ENCODE data around the gene FOXN3. TPM values are rescaled to one million over a fixed set of nuclear protein-coding genes. Genes with fewer than 3 reads are reported as not detected.

FOXN3 gene
- total and polyA plus RNA-seq, 10 of the 15 experiments (the other 5 are each of a cell fraction or from before 2014, with no cell fraction given) = 4.5 to 68.9 (median 29.7) TPM

- TF ChIP-seq ZNF622 (IDR thresholded peaks at IDR 0.05) (no peak), MTA3 (IDR thresholded peaks at IDR 0.05; ENCODE audit: borderline replicate concordance, low read length) (no peak), ATF3 (IDR thresholded peaks at IDR 0.05; ENCODE audit: borderline replicate concordance, extremely low read depth, low read depth, low read length) (no peak), SREBF2 (IDR thresholded peaks at IDR 0.05; ENCODE audit: low read length) (no peak), RAD21 (IDR thresholded peaks at IDR 0.05; ENCODE audit: insufficient read depth, low read depth, low read length) (no peak), ZBTB11 (CRISPR knock-in tag; IDR thresholded peaks at IDR 0.05) (no peak), ZBTB4 (CRISPR knock-in tag; IDR thresholded peaks at IDR 0.05) (no peak), BCLAF1 (IDR thresholded peaks at IDR 0.05) (no peak), NFXL1 (IDR thresholded peaks at IDR 0.05; ENCODE audit: borderline replicate concordance) (no peak), TCF3 (IDR thresholded peaks at IDR 0.05; ENCODE audit: borderline replicate concordance, insufficient read depth, low read depth, low read length) (no peak), PML (IDR thresholded peaks at IDR 0.05; ENCODE audit: low read length) (no peak), ZBTB33 (IDR thresholded peaks at IDR 0.05) (no peak), FOXM1 (IDR thresholded peaks at IDR 0.05; ENCODE audit: low read depth, low read length) (no peak), CTCF (IDR thresholded peaks at IDR 0.05 in 2 of 3, conservative IDR thresholded peaks at IDR 0.05 in 1 of 3; ENCODE audit: control insufficient read depth in 2 of 3, extremely low read depth in 1 of 3, insufficient read depth in 1 of 3, low read depth in 3 of 3, low read length in 3 of 3) (no peak)
These were observed 146.4 kb downstream of the FOXN3 start (continued) for GRCh38 chr14:89270439-89271227.
